Measurements from ENCODE around the gene STIM1. TPM values are rescaled to one million over a fixed set of nuclear protein-coding genes. Genes with fewer than 3 reads are reported as not detected.

The STIM1 gene
- total RNA-seq, 1 experiment from 2014 or later = 15.2 TPM

DNA sequence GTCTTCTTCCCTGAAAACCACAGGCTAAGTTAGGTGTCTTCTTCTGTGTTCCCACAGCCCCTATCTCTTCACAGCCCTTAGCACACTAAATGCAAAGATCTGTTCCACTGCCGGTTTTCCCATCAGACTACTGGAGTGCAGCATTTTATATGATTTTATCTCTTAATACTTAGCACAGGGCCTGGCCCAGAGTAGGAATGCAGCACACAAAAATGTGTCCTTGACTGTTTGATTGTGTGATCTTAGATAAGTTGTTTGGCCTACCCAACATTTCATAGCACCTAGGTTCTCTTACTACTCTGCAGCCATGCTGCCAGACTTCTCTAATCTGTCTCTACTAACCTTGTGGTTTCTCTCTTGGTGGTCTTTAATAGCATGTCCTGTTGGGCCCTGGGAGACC is 185.0 kb downstream of the STIM1 start:
- H3K4me2 ChIP-seq (ENCODE audit: insufficient read depth, insufficient read length, low read length) = no peak overlapping the region
- no peak overlapping the region for H3K4me3 Mint-ChIP-seq
- H2BK120ac ChIP-seq (ENCODE audit: low read depth, low read length, poor library complexity, severe bottlenecking) = no peak overlapping the region
- H3K27ac Mint-ChIP-seq = no peak overlapping the region
- H4K91ac ChIP-seq (ENCODE audit: insufficient read length, low read depth, low read length) = no peak overlapping the region
- no peak overlapping the region for H3T11ph ChIP-seq (ENCODE audit: low read length)
- H2AFZ ChIP-seq (ENCODE audit: low read length) = no peak overlapping the region
- no peak overlapping the region for H3K56ac ChIP-seq (ENCODE audit: insufficient read length, low read depth, low read length)
- no peaks in the 10 kb centered on the region for H3K4me1 ChIP-seq (ENCODE audit: insufficient read depth, low read length)
- no peak overlapping the region for H4K8ac ChIP-seq (replicated peaks; ENCODE audit: insufficient read length, low read depth, low read length)
- peaks cover 7 to 12% of the 10 kb centered on the region in 2 experiments for H3K9me3 Mint-ChIP-seq
- H4K5ac ChIP-seq (ENCODE audit: insufficient read length, low read depth, low read length) = no peak overlapping the region
- no peaks in the 10 kb centered on the region for H3K79me1 ChIP-seq (ENCODE audit: insufficient read depth, low read depth, low read length, poor library complexity, severe bottlenecking)
- H3K4ac ChIP-seq (ENCODE audit: low read depth, low read length) = no peak overlapping the region
- no peaks in the 10 kb centered on the region for H3K27me3 Mint-ChIP-seq (ENCODE audit: low read depth)
- H3K27me3 ChIP-seq (ENCODE audit: insufficient read depth, low read length) = no peaks in the 10 kb centered on the region
- H3K27ac ChIP-seq (ENCODE audit: insufficient read length, low read depth, low read length) = no peak overlapping the region
- no peak overlapping the region for H3K18ac ChIP-seq (ENCODE audit: insufficient read length, low read depth, low read length)
- H3K79me2 ChIP-seq (ENCODE audit: insufficient read depth, low read length) = no peaks in the 10 kb centered on the region
- TF ChIP-seq, protein P1, sequence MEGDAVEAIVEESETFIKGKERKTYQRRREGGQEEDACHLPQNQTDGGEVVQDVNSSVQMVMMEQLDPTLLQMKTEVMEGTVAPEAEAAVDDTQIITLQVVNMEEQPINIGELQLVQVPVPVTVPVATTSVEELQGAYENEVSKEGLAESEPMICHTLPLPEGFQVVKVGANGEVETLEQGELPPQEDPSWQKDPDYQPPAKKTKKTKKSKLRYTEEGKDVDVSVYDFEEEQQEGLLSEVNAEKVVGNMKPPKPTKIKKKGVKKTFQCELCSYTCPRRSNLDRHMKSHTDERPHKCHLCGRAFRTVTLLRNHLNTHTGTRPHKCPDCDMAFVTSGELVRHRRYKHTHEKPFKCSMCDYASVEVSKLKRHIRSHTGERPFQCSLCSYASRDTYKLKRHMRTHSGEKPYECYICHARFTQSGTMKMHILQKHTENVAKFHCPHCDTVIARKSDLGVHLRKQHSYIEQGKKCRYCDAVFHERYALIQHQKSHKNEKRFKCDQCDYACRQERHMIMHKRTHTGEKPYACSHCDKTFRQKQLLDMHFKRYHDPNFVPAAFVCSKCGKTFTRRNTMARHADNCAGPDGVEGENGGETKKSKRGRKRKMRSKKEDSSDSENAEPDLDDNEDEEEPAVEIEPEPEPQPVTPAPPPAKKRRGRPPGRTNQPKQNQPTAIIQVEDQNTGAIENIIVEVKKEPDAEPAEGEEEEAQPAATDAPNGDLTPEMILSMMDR (conservative IDR thresholded peaks at IDR 0.05) = no peak
- no peak for DNase-seq
- H3K9ac ChIP-seq (ENCODE audit: extremely low read depth, insufficient read length, low read length) = no peak overlapping the region
- no peak overlapping the region for H2AK5ac ChIP-seq (ENCODE audit: insufficient read length, low read length)
- no peak overlapping the region for H2BK20ac ChIP-seq (ENCODE audit: low read depth, low read length, poor library complexity, severe bottlenecking)
- H3K4me1 Mint-ChIP-seq = no peaks in the 10 kb centered on the region
- H2BK15ac ChIP-seq (ENCODE audit: low read depth, low read length) = no peak overlapping the region
- peaks cover 0 to 4% (median 0%) of the 10 kb centered on the region in 3 experiments; a peak in 1 of 7 replicates for H3K36me3 Mint-ChIP-seq (ENCODE audit: insufficient read depth in 1 of 3, low read depth in 3 of 3)
- no peak overlapping the region for H3K14ac ChIP-seq (ENCODE audit: insufficient read depth, low read length)
- no peaks in the 10 kb centered on the region for H4K20me1 ChIP-seq (ENCODE audit: control insufficient read depth, insufficient read depth, insufficient read length)
- WGBS (ENCODE audit: extremely low coverage, insufficient read length, low lambda C conversion rate) = no CpG with 5 or more reads among the region's 1 CpG
- no peak overlapping the region for H2BK5ac ChIP-seq (ENCODE audit: insufficient read length, low read length)
- H3K23me2 ChIP-seq (ENCODE audit: insufficient read length, low read depth, low read length, poor library complexity, severe bottlenecking) = no peaks in the 10 kb centered on the region
- no peak overlapping the region for H2BK12ac ChIP-seq (ENCODE audit: insufficient read length, low read depth, low read length)
- no peak overlapping the region for H3K23ac ChIP-seq (ENCODE audit: insufficient read length, low read depth, low read length)
- H3K9me3 ChIP-seq (ENCODE audit: control insufficient read depth, low read depth, low read length) = no peaks in the 10 kb centered on the region

All from H9 (cell line).